HG02759 (cell line): ENCODE measurements around the gene PDGFC.

Experiments
- ATAC-seq: cut with Tn5 transposase; IDR thresholded peaks from one replicate; pipeline ENCODE4 v1.9.1; 2021; ENCODE audit warnings: mild to moderate bottlenecking, moderate library complexity; ENCODE audit not compliant: unreplicated experiment

Gene PDGFC

GRCh38 chr4:156971676-156972378 lies at the start of gene PDGFC:
Gene PDGFC, minus strand, starts transcription at chr4:156971799. Its CDS starts 896 bp downstream, at chr4:156970903.
- peak; percentile 44 for ATAC-seq

- ATAC-seq: no peak
Measured at GRCh38 chr4:157020882-157021281, 49.3 kb upstream of the PDGFC start.

DNA sequence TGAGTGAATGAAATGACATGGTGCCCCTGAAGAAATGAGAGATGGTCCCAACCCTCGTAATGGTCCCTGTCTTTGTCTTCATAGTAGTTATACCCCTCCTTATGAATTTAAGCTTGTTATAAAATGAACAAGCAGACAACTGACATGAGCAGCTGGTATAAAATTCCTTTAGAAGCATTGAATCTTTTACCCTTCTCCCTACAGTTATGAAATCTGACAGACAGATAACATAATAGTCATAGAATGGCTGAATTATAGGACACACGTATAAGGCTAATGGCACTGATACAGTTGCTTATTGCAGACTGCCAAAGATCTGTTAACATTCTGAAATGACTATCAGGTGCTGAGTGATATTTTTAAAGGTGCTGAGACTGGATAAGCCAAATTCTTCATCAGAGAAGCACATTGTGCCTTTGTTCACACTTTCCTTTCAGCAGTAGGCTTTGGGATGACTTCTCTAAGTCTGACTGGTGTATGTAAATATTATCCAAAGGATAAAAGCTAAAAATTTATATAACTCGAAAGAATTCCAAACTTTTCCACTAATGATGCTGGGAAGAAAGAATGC lies 47.4 kb upstream of the PDGFC start:
- ATAC-seq: no peak

GRCh38 chr4:157014621-157015591 lies 43.3 kb upstream of the PDGFC start:
- no peak for ATAC-seq

DNA sequence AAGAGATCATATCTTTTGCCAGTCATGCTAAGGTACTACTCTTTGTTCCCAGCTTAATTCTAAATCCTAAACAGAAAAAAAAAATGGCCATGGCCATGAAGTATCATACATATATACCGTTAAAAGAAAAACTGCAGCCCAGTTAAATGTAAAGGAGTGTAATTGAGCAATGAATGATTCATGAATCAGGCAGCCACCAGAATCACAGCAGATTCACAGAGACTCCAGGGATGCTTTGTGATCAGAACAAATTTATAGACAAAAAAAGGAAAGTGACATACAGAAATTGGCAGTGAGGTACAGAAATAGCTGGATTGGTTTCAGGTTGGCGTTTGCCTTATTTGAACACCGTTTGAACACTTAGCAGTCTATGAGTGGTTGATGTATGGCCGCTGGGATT lies 42.1 kb upstream of the PDGFC start:
- ATAC-seq: no peak

DNA sequence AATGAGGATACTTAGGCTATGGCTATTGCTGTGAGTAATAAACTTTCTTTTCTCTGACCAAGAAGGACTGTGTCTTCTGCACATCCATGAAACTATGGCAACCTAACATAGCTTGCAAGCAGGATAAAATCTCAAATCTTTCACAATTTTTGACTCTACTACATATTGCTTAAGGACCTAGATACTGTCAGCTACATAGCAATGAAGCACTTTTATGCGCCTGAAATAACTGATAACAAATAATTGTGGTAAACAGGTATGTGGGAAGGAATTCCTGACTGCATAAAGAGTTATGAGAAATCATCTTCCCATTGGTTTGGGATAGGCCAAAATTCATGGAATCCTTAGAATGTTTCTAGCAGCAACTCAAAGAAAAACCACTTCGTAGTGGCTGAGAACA lies 41.2 kb upstream of the PDGFC start:
- no peak for ATAC-seq

GRCh38 chr4:157012296-157012695 lies 40.7 kb upstream of the PDGFC start:
- ATAC-seq: no peak

DNA sequence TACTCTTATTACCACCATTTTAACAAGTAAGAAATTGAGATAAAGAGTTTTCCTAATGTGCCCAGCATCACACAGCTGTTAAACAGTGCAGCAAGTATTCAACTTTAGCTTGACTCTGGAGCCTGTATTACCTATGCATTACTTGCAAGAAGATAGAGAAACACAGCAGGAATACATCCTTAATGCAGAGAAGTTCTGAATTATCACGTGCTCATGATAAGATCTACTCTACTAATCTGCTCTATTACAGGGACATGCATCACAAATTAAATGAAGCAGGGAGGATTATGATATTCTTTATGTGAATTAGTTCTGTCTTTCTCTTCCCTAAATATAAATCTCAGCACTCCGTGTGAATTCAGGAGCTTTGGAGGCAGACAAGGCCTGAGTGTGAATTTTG lies 39.0 kb upstream of the PDGFC start:
- ATAC-seq: no peak

- no peak for ATAC-seq
Measured at GRCh38 chr4:157005831-157006230, 34.2 kb upstream of the PDGFC start.

DNA sequence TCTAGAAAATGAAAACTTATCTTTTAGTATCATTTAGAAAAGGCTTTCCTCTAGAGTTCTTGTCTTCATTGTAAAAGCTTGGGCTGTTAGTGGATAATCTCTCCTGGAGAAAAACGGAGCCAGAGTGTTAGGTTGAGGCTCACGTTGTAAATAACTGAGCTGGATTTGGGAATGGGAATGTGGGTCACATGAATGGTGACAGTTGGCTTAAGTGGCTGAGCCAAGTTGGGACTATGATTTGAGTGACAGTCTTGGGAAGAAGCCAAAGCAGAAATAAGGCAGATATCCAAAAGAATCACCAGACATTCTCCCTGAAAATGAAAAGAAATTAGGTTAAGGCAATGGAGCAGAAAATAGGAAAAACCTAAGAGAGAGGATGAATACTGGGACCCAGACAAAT lies 33.6 kb upstream of the PDGFC start:
- no peak for ATAC-seq

DNA sequence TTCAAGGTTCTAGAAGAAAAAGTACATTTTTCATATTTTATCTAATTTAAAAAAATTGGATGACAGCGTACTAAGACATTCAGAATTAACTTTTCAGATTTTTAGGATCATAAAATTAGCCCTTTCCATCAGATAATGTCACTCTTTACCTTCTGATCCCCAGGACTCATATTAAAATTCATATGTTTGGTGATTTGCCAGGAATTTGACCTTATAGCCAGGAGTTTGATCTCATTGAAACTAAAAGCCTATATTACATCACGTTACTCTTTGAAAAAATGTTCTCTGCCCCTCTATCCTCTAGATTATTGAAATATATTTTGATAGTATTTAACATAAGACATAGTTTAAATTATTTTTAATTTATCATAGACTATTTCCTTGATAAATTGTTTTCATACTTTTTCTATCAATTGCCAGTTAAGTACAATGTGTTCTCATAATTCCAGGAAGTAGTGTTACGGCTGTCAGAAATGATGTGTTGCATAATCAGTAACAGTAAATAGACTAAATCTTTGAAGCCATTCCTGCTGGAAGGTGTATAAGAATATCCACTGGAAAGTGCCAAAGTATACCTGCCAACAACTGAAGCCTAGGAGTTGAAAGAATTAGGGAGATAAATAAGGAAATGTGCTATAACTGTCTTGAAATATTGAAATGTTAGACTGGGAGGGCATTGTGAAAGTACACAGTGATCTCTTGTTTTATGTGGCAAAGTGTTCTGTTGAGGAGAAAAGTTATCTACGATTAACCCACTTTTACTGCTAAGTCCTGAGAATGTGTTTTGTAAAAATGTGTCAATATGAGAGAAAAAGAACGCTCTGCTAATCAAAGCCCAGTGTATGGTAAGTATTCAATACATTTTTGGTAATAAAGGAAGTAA lies 32.9 kb upstream of the PDGFC start:
- no peak for ATAC-seq

DNA sequence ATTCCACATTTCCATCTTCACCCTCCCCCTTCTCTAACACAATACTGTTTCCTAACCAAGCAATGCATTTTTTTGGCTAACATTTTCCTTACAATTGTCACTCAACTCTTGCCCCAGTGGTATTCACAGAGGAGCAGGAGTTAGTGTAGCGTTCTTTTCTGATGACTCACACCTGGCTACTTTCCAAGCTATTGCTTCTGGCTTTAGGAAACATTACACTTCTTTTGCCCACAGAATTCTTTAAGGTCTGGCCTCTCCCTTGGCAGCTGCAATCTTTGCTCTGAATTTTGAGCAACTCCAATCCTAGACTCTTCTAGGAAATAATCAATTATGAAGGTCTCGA lies 27.5 kb upstream of the PDGFC start:
- ATAC-seq: no peak

GRCh38 chr4:156998500-156999174 lies 27.0 kb upstream of the PDGFC start:
- no peak for ATAC-seq

- ATAC-seq: no peak
Measured at GRCh38 chr4:156992943-156993342, 21.3 kb upstream of the PDGFC start.

- no peak for ATAC-seq
Measured at GRCh38 chr4:156991161-156991560, 19.6 kb upstream of the PDGFC start.

GRCh38 chr4:156983366-156983765 lies 11.8 kb upstream of the PDGFC start:
- no peak for ATAC-seq

- ATAC-seq: no peak
Measured at GRCh38 chr4:156981262-156981769, 9.7 kb upstream of the PDGFC start.

GRCh38 chr4:156977435-156978160 lies 6.0 kb upstream of the PDGFC start:
- no peak for ATAC-seq

GRCh38 chr4:156976147-156976546 lies 4.5 kb upstream of the PDGFC start:
- no peak for ATAC-seq
